Right kidney (tissue), 1 donor: ENCODE results near the gene RASAL3.

Experiments used
- DNase-seq: peaks from one replicate; pipeline ENCODE4 v3.0.0-alpha.2; 2016

Gene RASAL3

DNA sequence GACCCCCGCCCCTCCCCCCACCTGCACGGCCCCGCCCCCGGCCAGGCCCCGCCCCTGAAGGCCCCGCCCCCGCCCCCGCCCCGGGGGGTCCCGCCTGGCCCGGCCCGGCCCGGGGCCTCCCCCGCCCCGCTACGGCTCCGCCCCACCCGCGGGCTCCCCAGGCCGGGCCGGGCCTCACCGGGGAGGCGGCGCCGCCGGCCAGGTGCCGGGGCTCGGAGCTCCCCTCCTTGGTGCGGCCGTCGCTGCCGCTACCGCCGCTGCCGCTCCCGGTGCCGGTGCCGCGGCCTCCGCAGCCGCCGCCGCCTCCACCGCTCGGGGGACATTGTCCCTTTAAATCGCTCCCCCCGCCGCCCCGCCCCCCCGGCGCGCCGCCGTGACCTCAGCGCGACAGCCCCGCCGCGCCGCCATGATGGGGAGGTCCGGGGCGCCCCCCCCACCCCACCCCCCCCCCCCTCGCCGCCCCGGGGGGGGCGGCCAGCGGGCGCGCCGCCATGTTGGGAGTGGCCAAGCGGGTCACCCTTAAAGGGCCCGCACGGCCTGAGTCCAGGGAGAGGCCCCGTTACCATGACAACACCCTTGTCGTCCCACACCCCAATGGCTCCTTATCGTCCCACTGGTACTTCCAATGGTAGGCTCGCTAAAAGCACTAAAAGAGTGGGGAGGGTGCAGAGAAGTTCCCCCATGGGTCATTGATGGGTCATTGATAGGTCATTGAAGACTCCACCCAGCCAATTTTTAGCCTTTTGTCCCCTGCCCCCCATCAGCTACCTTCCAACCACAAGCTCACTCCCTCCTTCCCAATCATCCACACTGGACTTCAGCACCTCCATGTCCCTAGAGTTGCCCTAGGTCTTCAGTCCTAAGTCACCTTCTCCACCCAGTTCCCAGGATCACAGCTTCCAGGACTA lies 14.5 kb downstream of the RASAL3 start, which contains the start of gene WIZ:
Gene WIZ, minus strand, starts transcription at position 337 of the 908 bp plus-strand sequence. CDS start 1,649 bp downstream, outside the sequence.
- peak; percentile 47 for DNase-seq

DNA sequence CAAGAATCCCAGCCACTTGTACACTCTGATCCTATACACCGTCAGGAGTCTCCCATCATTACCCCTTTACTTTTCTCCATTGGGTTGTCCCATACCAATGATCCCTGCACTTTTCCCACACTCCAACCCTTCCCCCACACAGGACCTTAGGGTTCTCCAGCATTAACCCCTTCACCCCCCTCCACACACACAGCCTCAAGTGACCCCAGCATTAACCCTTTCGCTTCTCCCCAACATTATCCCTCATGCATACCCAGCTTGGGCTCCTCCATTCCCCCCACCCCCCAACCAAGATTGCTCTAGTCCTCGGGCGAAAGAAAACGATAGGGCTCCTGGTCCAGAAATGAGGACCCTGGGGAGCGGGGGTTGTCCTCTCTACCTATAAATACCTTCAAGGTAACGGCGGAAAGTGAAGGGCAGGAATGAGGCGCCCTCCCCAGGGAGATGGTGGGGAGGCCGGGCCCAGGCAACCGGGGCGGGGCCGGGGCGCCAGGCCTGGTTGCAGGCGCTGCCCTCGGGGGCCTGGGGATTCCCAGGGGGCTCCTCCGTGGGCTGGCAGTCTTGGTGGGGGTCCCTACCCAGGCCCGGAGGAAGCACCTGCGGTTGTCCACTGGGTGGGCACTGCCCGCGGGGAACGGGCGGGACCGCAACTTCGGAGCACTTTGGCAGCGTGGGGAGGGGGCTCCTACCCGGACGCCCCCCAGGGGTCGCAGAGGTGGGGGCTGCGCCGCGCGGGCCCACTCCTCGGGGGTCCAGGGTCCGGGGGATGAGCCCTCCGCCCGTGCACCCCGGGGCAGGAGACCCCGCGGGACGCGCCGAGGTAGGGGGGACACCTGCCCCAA lies 15.3 kb downstream of the RASAL3 start:
- peak; percentile 32 for DNase-seq

DNA sequence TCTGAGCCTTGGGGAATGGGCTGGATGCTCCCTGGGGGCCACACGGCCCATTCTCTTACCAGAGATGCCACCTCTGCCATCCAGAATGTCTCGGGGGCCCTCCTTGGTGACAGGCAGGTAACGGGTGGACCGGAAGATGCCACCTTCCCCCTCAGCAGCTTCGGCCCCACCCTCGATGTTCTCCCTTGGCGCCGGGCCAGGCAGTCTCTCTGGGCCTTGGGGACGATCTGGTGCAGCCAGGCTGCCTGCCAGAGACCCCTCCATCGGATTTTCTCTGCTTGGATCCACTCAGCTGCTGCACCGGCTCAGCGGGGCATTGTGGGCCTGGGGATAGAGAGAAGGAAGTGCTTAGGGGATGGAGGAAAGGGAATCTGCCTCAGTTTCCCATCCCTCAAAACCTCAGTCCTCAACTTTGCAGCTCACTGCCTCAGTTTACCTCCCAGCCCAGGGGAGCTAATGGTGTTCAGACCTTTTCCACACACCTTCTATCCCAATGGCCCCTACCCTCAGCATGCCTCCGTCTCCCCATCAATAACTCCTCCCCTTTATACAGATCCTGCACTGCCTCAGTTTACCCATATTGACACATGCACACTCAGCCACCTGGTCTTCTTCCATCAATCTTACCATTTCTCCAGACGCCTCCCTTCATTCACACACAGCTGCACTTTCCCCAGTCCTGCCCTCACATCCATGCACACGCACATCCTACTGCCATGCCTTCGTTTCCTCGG lies 16.1 kb downstream of the RASAL3 start:
- no peak for DNase-seq

DNA sequence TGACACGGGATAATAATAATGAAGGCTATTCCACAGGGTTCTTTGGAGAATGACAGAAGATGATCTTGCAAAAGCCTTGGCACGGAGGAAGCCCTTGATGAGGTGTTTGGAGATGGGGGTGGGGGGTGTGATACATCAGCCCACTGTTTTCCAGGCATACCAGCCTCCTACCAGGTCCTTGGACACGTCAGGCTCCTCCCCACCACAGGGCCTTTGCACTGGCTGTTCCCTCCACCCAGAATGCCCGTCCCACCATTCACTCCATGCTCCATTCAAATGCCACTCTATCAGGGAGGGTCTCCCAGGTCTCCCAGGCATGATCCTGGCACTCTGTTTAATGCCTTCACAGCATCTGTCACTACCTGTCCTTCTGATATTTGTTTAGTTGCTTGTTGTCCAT lies 17.3 kb downstream of the RASAL3 start:
- no peak for DNase-seq

DNA sequence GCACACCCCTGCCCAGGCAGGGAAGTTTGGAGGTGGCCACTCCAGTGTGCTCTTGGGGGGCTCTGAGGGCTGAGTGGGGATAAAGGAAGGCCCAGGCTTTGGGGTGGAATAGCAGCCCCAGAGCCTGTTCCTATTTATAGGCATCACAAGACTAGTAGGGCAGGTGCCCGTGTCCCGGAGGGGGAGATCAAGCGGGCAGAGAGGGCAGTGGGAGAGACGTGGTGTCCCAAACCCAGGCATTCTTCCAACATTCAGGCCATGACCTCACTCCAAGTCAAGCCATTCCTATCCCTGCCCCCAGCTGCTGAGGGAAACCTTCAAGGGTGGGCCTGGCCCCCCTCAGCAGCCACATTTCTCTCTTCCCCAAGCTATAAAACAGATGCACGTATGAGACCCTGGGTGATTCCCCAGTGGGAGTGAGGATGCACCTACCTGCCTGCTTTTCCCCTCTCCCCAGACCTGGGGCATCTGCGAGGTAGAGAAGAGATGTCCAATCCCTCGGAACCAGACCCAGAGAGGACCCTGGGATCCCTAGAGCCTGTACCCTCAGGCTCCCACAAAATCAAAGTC lies 18.5 kb downstream of the RASAL3 start:
- no peak for DNase-seq

DNA sequence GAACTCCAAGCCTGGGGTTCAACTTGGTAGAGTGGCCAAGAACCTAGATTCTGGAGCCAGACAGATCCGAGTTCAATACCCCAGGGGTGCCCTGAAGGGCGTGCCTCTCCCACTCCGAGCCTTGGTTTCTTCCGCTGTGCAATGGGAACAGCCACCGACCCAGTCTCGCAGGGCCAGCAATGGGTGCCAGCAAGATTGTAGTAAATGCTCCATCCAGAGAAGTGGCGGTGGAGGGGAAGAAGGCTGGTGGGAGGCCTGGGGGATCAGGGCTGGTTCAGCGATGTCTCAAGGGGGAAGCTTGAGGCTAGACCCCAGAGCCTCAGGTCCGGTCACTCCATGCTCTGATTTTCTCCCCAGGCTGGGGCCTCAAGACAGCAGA lies 19.1 kb downstream of the RASAL3 start:
- no peak for DNase-seq

DNA sequence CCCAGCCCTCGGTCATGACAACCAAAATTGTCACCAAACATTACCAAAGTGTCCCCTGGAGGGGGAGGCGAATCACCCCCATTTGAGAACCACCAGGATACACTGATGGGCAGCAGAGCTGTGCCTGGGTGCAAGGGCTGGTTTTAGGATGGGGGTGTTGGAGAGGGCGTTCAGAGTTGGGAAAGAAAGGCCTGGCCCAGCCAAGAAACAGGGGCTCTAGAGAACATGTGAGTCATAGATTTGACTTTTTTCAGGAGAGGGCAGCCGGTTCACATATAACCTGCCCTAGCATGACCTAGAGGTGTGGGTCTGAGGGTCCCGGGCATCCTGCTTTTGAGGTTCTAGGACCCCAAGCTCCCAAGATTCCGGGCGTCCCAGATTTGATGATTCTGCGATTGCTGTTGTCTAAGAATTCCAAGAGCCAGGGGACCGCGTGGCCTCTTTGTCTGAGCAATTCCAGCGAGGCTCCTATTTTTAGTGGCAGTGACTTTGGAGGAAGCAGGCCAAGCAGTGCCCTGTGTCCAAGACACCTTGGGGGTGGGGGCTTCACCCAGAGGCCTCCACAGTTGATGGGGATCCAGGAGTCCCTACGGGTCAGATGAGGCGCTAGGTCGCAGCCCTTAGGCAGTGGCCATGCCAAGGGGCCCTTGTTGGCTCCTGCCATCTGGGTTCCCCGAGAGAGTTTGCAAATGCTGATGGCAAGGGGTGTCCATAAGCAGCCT lies 19.7 kb downstream of the RASAL3 start:
- no peak for DNase-seq

DNA sequence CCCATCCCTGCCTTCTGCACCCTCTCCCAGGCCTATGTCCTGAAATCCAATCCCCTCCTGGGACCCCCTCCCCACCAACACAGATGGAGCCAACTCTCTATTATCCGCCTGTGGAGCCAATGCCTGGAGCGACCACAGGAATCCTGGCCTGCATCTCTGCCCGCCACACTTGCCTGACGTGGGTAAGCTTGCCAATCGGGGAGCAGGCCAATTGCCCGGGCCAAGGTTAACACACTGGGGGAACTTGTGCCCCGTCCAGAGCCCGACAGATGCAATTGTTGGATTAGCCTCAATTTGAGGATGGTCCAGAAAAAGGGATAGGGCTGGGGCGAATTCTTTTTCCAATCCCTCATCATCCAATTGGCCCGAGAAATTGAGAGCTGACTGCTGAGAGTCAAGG lies 20.5 kb downstream of the RASAL3 start:
- no peak for DNase-seq

DNA sequence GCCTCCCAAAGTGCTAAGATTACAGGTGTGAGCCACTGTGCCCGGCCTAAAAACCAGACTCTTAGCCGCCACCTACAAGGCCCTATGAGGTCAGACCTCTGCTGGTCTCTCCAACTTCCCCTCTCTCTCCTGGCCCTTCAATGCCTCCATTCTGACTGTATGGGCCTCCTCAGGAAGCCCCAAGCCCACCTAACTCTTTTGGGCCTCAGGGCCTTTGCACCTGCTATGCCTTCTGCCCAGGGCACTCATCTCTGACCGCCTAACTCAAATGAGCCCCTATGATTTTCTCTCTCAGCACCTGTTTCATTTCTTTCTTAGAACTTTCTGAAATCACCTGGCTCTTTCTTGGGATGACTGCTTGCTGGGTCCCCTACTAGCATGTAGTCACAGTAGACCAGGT lies 21.0 kb downstream of the RASAL3 start:
- no peak for DNase-seq

DNA sequence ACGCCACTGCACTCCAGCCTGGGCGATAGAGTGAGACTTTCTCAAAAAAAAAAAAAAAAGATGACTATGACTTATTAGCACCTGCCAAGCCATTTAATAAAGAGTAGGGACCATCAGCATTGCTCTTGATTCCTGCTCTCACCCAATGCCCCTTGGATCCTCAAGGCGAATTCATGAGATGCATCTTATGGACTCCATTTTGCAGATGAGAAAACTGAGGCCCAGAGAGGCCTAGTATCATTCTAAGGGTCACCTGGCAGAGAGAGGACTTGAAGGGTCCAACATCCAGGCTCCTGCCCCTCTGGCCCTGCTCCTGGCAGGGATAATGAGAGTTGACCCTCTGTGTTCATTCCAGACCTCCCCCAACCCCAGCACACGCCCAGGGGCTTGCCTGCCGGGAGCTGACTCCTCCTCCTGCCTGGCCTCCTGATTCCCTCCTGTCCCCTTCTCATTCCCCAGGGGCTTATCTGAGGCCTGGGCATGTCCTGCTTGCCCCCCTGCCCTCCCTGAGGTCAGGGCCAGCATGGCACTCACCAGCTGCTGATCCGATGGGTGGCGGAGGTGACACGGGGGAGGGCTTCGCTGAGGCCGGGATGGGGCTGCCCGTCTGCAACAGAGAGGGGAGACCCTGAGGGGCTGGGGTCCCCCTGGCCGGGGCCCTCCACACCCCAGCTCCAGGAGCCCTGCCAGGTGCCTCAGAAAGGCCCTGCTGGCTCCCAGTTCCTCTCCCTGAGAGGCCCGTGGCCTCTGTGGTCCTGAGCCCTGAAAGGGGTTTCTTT lies 22.0 kb downstream of the RASAL3 start:
- DNase-seq: no peak

DNA sequence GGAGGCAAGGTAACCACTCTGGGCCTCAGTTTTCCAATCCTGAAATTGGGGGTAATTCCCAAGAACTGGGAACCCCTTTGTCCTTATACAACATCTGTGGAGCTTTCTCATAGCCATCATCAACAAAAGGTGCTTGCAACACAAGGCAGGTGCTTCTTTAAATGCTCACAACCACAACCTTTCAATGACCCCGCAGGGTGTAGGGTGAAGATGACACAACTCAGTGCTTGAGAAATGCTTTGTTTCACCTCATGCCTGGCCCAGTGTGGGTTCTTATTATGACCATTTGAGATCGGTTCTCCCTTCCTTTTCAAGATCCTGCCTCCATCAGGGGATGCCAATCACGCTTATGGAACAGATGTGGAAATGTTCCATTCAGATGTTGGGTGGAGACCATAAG lies 23.0 kb downstream of the RASAL3 start:
- DNase-seq: no peak

DNA sequence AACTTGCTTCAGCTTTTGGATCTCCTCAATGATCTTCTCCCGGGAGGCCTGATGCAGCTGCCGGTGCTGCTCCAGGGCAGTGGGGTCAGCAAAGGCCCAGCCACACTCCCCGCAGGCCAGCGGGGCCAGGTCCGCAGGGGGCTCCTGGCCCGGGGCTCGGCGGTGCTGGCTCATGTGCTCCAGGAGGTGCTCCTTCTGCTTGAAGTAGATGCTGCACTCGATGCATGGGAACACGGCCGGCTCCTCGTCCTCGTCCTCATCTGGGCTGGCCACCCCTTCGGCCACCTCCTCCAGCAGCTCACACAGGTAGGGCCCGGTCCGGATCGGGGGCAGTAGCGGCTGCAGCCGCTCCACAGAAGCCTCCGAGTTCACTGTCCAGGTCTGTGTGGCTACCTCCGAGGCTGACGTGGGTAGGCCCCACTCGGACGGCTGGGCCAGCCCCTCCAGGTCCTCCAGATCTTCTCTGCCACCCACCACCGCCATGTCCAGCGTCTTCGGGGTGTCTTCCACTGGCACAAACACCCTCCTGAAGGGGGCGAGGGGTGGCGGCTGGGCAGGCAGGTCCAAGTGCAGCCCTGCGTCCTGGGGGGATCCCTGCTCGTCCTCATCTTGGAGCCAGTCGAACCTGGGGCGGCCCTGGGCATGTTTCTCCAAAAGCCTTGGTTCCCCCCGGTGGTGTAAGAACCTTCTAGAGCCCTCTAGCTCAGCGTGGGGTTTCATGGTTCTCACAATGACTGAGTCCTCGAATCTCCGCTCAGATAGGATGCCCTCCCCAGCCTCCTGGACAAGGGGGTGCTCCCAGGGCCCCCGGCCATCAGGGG lies 24.3 kb downstream of the RASAL3 start:
- no peak for DNase-seq

DNA sequence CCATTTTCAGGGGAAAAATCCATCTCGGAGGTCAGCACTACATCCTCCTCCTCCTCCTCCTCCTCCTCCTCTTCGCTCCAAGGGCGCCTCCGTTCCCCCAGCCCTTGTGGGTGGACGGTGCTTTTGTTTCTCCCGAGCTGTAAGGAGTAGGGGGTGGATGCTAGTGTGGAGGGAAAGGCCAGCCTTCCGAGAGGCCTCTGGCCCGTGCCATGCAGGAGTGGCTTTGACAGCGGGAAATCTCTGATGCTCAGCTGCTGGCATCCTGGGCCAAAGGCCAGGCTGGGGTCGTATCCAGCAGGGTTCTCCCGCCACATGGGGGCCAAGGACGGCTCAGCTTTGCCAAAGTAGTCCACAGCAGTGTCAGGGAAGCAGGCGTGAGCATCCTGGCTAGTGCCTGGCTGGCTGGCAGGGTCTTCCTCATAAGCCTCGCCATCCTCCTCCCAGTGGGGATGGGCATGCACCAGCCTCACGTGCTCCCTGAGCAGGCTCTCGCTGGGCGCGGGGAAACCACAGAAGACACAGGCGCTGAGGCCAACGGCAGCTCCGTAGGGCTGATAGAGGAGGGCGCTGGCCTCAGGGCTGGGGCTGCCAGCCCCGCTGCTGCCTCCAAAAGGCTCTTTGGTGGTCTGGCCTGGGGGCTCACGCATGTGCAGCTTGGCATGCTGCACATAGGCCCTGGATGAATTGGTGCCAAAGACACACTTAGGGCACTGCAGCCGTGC lies 25.1 kb downstream of the RASAL3 start:
- DNase-seq: no peak

DNA sequence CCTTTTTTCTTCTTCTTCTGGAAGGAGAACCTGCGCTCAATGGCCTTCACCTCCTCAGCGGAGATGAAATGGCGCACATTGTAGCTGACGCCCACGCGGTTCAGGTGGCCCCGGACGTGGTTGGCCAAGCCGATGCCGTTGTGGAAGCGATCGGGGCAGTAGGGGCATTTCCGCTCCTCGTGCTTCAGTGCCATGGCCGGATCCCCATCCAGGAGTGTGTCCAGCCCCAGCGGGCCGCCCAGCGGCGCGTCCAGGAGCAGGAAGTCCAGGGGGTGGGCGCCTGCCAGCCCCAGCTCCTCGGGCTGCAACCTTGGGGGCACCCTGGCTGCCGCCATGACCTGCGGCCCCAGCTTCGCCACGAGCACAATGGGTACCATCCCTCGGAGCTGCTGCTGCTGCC lies 25.8 kb downstream of the RASAL3 start:
- DNase-seq: no peak

DNA sequence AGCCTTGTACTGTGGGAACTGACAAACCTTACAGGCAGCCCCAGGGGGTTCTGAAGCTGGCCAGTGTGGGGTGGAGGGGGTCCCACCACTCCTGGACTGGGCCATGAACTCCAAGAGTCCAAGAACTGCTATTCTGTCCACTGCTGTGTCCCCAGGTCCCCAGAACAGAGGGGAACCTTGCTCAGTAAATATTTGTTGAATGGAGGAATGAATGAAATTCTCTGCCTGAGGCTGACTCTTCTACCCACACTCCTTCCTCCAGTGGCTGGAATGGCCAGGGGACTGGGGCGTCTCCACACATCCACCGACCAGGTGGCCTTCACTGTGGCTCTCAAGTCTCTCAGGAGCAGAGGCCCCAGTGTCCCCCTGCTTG lies 26.2 kb downstream of the RASAL3 start:
- no peak for DNase-seq

DNA sequence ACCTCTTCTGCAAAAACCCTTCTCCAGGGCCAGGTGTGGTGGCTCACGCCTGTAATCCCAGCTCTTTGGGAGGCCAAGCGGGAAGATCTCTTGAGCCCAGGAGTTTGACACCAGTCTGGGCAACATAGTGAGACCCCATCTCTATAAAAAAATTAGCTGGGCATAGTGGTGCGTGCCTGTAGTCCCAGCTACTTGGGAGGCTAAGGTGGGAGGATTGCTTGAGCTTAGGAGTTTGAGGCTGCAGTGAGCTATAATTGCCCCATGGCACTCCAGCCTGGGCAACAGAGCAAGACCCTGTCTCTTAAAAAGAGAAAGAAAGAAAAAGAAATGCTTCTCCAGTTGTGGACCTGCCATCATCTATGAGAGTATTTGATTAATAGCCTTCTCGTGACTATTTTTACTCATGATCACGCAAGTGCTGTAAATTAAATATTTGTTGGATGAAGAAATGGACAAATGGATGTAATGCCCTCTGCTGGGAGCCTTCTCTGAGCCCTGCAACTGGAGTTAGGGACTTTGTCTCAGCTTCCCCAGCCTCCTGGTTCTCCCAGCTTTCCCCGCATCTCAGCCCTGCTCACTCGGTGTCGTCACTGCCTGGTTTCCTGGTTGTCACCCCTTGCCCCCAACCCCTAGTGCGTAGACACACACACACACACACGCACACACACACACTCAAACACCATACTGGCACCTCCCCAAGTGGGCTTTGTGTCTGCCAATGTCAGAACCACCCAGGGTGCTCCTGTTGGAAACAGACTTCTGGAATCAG lies 26.8 kb downstream of the RASAL3 start:
- DNase-seq: no peak

DNA sequence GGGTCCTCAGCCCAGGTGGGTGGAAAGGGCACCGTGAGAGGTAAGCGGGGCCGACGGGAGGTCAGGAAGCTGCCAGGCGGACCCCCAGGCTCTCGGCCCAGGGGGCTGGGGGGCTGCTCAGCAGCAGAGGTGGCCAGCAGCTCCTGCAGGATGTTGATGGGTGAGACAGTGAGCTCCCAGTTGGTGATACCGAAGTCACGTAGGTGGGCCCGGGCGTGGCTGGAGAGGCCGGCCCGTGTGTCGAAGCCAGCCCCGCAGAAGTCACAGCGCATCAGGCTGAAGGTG lies 27.6 kb downstream of the RASAL3 start:
- DNase-seq: no peak

DNA sequence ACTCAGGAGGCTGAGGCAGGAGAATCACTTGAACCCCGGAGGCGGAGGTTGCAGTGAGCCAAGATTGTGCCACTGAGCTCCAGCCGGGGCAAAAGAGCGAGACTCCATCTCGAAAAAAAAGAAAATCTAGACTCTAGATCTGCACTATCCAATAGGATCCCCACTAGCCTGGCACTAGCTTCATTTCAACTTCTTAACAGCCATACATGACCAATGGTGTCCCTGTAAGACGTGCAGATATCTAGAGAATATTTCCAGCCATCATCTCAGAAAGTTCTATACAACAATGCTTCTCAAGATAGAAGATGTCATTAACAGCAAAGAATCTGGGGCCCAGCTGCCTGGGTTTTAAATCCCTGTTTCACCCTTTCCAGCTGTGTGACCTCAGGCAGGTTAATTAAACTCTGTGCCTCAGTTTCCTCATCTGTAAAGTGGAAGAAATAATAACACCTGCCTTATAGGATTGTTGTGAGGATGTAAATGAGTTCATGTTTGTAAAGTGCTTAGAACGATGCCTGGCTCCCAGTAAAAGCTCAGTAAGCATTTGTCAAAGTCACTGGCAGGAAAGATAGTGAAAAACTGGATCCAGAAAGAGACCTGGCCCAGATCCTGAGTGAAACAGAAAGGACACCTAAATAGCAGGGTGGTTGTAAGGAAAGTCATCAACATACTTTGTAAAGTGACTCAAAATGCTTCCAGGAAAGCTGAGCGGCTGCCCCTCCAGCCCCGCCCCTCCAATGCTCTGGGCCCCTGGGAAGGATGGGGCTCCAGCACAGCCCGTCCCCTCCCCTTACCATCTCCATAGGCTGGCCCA lies 28.1 kb downstream of the RASAL3 start:
- DNase-seq: no peak
